ENCODE measurements around the gene PDE1C. TPM values are rescaled to one million over a fixed set of nuclear protein-coding genes. Genes with fewer than 3 reads are reported as not detected.

Gene PDE1C
- total and polyA plus RNA-seq, 3 experiments from 2014 or later = not detected

GRCh38 chr7:31995134-31995533, 75.1 kb downstream of the PDE1C start:
- no peak overlapping the region for H3K27ac ChIP-seq (ENCODE audit: low read depth, low read length)
- no peaks in the 10 kb centered on the region for H3K36me3 Mint-ChIP-seq
- no peaks in the 10 kb centered on the region for H3K4me1 Mint-ChIP-seq
- H3K36me3 ChIP-seq (ENCODE audit: insufficient read depth, low read length) = no peaks in the 10 kb centered on the region
- no peaks in the 10 kb centered on the region for H3K9me3 ChIP-seq (ENCODE audit: low read length)
- H3K9me3 Mint-ChIP-seq = peaks cover 0 to 18% (median 3%) of the 10 kb centered on the region in 5 donors
- no peaks in the 10 kb centered on the region for H3K27me3 ChIP-seq (ENCODE audit: insufficient read depth, low read length, poor library complexity, severe bottlenecking)
- H3K4me1 ChIP-seq (ENCODE audit: insufficient read depth, low read length) = no peaks in the 10 kb centered on the region
- no peak overlapping the region for H3K27ac Mint-ChIP-seq
- H3K27me3 Mint-ChIP-seq = peaks cover 0 to 2% of the 10 kb centered on the region in 2 donors
- H3K4me3 ChIP-seq (ENCODE audit: low read length) = no peak overlapping the region
- ChIA-PET POLR2A (no interaction called here), CTCF (no interaction called here)
- DNase-seq = no peak
- H3K4me3 Mint-ChIP-seq = no peak overlapping the region

GRCh38 chr7:31991846-31992245, 78.4 kb downstream of the PDE1C start:
- POLR2A ChIA-PET = no interaction called here
- no peaks in the 10 kb centered on the region for H3K27me3 ChIP-seq (ENCODE audit: insufficient read depth, low read length, poor library complexity, severe bottlenecking)
- no peak overlapping the region for H3K4me3 Mint-ChIP-seq

GRCh38 chr7:31991406-31991805, 78.8 kb downstream of the PDE1C start:
- H3K9me3 Mint-ChIP-seq = peaks cover 2 to 6% (median 3%) of the 10 kb centered on the region in 5 donors
- no peaks in the 10 kb centered on the region for H3K9me3 ChIP-seq (ENCODE audit: low read length)
- no peaks in the 10 kb centered on the region for H3K4me1 Mint-ChIP-seq
- no peak overlapping the region for H3K4me3 Mint-ChIP-seq
- peaks cover 0 to 2% of the 10 kb centered on the region in 2 donors for H3K27me3 Mint-ChIP-seq
- H3K27me3 ChIP-seq (ENCODE audit: insufficient read depth, low read length, poor library complexity, severe bottlenecking) = no peaks in the 10 kb centered on the region
- DNase-seq = no peak
- H3K36me3 ChIP-seq (ENCODE audit: insufficient read depth, low read length) = no peaks in the 10 kb centered on the region
- ChIA-PET CTCF (no interaction called here), POLR2A (no interaction called here)
- H3K36me3 Mint-ChIP-seq = no peaks in the 10 kb centered on the region
- no peaks in the 10 kb centered on the region for H3K4me1 ChIP-seq (ENCODE audit: insufficient read depth, low read length)
- no peak overlapping the region for H3K4me3 ChIP-seq (ENCODE audit: low read length)
- H3K27ac ChIP-seq (ENCODE audit: low read depth, low read length) = no peak overlapping the region
- no peak overlapping the region for H3K27ac Mint-ChIP-seq

More at GRCh38 chr7:31991846-31992245, 78.4 kb downstream of the PDE1C start:
- Histone ChIP-seq H3K27ac (ENCODE audit: low read depth, low read length) (no peak overlapping the region), H3K9me3 (ENCODE audit: low read length) (no peaks in the 10 kb centered on the region), H3K4me1 (ENCODE audit: insufficient read depth, low read length) (no peaks in the 10 kb centered on the region), H3K4me3 (ENCODE audit: low read length) (no peak overlapping the region), H3K36me3 (ENCODE audit: insufficient read depth, low read length) (no peaks in the 10 kb centered on the region)
- peak overlapping the region in 1 of 8 donors; percentile 39 for H3K27ac Mint-ChIP-seq
- CTCF ChIA-PET = no interaction called here
- no peaks in the 10 kb centered on the region for H3K36me3 Mint-ChIP-seq
- H3K9me3 Mint-ChIP-seq = peaks cover 0 to 8% (median 3%) of the 10 kb centered on the region in 5 donors
- no peak for DNase-seq
- H3K4me1 Mint-ChIP-seq = no peaks in the 10 kb centered on the region
- H3K27me3 Mint-ChIP-seq = peaks cover 0 to 2% of the 10 kb centered on the region in 2 donors

GRCh38 chr7:31986878-31987518, 83.2 kb downstream of the PDE1C start:
- no peaks in the 10 kb centered on the region for H3K36me3 ChIP-seq (ENCODE audit: insufficient read depth, low read length)
- Mint-ChIP-seq H3K27me3 (no peaks in the 10 kb centered on the region), H3K4me3 (no peak overlapping the region), H3K4me1 (no peaks in the 10 kb centered on the region), H3K9me3 (peaks cover 2 to 12% (median 6%) of the 10 kb centered on the region in 5 donors), H3K27ac (no peak overlapping the region), H3K36me3 (no peaks in the 10 kb centered on the region)
- H3K4me1 ChIP-seq (ENCODE audit: insufficient read depth, low read length) = no peaks in the 10 kb centered on the region
- no peaks in the 10 kb centered on the region for H3K9me3 ChIP-seq (ENCODE audit: low read length)
- no peak for DNase-seq
- ChIA-PET POLR2A (no interaction called here), CTCF (no interaction called here)
- no peaks in the 10 kb centered on the region for H3K27me3 ChIP-seq (ENCODE audit: insufficient read depth, low read length, poor library complexity, severe bottlenecking)
- no peak overlapping the region for H3K27ac ChIP-seq (ENCODE audit: low read depth, low read length)
- no peak overlapping the region for H3K4me3 ChIP-seq (ENCODE audit: low read length)

GRCh38 chr7:31982962-31983361, 87.2 kb downstream of the PDE1C start:
- Mint-ChIP-seq H3K4me3 (no peak overlapping the region), H3K27me3 (no peaks in the 10 kb centered on the region), H3K27ac (no peak overlapping the region), H3K9me3 (peaks cover 4 to 19% (median 6%) of the 10 kb centered on the region in 5 donors), H3K4me1 (no peaks in the 10 kb centered on the region), H3K36me3 (no peaks in the 10 kb centered on the region)
- H3K4me3 ChIP-seq (ENCODE audit: low read length) = no peak overlapping the region
- no peaks in the 10 kb centered on the region for H3K36me3 ChIP-seq (ENCODE audit: insufficient read depth, low read length)
- H3K27ac ChIP-seq (ENCODE audit: low read depth, low read length) = no peak overlapping the region
- H3K9me3 ChIP-seq (ENCODE audit: low read length) = no peaks in the 10 kb centered on the region
- ChIA-PET POLR2A (no interaction called here), CTCF (no interaction called here)
- no peaks in the 10 kb centered on the region for H3K27me3 ChIP-seq (ENCODE audit: insufficient read depth, low read length, poor library complexity, severe bottlenecking)
- H3K4me1 ChIP-seq (ENCODE audit: insufficient read depth, low read length) = no peaks in the 10 kb centered on the region
- DNase-seq = no peak

- Histone ChIP-seq H3K9me3 (ENCODE audit: low read length) (no peaks in the 10 kb centered on the region), H3K36me3 (ENCODE audit: insufficient read depth, low read length) (no peaks in the 10 kb centered on the region), H3K4me3 (ENCODE audit: low read length) (no peak overlapping the region), H3K4me1 (ENCODE audit: insufficient read depth, low read length) (no peaks in the 10 kb centered on the region), H3K27ac (ENCODE audit: low read depth, low read length) (no peak overlapping the region), H3K27me3 (ENCODE audit: insufficient read depth, low read length, poor library complexity, severe bottlenecking) (no peaks in the 10 kb centered on the region)
- H3K4me1 Mint-ChIP-seq = no peaks in the 10 kb centered on the region
- H3K27me3 Mint-ChIP-seq = no peaks in the 10 kb centered on the region
- H3K27ac Mint-ChIP-seq = no peak overlapping the region
- no peaks in the 10 kb centered on the region for H3K36me3 Mint-ChIP-seq
- ChIA-PET CTCF (no interaction called here), POLR2A (no interaction called here)
- H3K4me3 Mint-ChIP-seq = no peak overlapping the region
- no peak for DNase-seq
- peaks cover 4 to 19% (median 7%) of the 10 kb centered on the region in 5 donors for H3K9me3 Mint-ChIP-seq
Measured at GRCh38 chr7:31981874-31982390, 88.3 kb downstream of the PDE1C start.

- Histone ChIP-seq H3K4me1 (ENCODE audit: insufficient read depth, low read length) (no peaks in the 10 kb centered on the region), H3K27ac (ENCODE audit: low read depth, low read length) (no peak overlapping the region), H3K27me3 (ENCODE audit: insufficient read depth, low read length, poor library complexity, severe bottlenecking) (no peaks in the 10 kb centered on the region), H3K36me3 (ENCODE audit: insufficient read depth, low read length) (no peaks in the 10 kb centered on the region), H3K9me3 (ENCODE audit: low read length) (no peaks in the 10 kb centered on the region), H3K4me3 (ENCODE audit: low read length) (no peak overlapping the region)
- Mint-ChIP-seq H3K27ac (no peak overlapping the region), H3K4me1 (no peaks in the 10 kb centered on the region), H3K4me3 (no peak overlapping the region), H3K36me3 (no peaks in the 10 kb centered on the region), H3K27me3 (no peaks in the 10 kb centered on the region), H3K9me3 (peaks cover 3 to 24% (median 8%) of the 10 kb centered on the region in 5 donors)
- CTCF ChIA-PET = no interaction called here
- DNase-seq = no peak
- POLR2A ChIA-PET = no interaction called here
Measured at GRCh38 chr7:31979690-31980330, 90.4 kb downstream of the PDE1C start.

- H3K9me3 Mint-ChIP-seq = peaks cover 3 to 24% (median 15%) of the 10 kb centered on the region in 5 donors
- H3K36me3 Mint-ChIP-seq = no peaks in the 10 kb centered on the region
- H3K27me3 ChIP-seq (ENCODE audit: insufficient read depth, low read length, poor library complexity, severe bottlenecking) = no peaks in the 10 kb centered on the region
- no peaks in the 10 kb centered on the region for H3K9me3 ChIP-seq (ENCODE audit: low read length)
- H3K4me1 Mint-ChIP-seq = no peaks in the 10 kb centered on the region
- H3K4me1 ChIP-seq (ENCODE audit: insufficient read depth, low read length) = no peaks in the 10 kb centered on the region
- H3K27ac ChIP-seq (ENCODE audit: low read depth, low read length) = no peak overlapping the region
- H3K4me3 ChIP-seq (ENCODE audit: low read length) = no peak overlapping the region
- H3K27ac Mint-ChIP-seq = no peak overlapping the region
- ChIA-PET POLR2A (no interaction called here), CTCF (no interaction called here)
- no peaks in the 10 kb centered on the region for H3K36me3 ChIP-seq (ENCODE audit: insufficient read depth, low read length)
- no peak overlapping the region for H3K4me3 Mint-ChIP-seq
- no peaks in the 10 kb centered on the region for H3K27me3 Mint-ChIP-seq
- DNase-seq = no peak
Measured at GRCh38 chr7:31975546-31975945, 94.7 kb downstream of the PDE1C start.

Data from CD8-positive, alpha-beta memory T cell (primary cell).